B cell (primary cell): ENCODE results near the gene SAA4.

Source experiments
- EZH2 ChIP-seq: IDR thresholded peaks from 2 replicates; pipeline ENCODE4 v1.6.1; 2012; ENCODE audit warnings: borderline replicate concordance, low read depth, mild to moderate bottlenecking, moderate library complexity, low read length; ENCODE audit not compliant: insufficient read depth, poor library complexity, severe bottlenecking
- TF ChIP-seq, protein P1 (sequence below): fragments of 200-600 bp; IDR thresholded peaks from one replicate; pipeline ENCODE4 v1.8.0; 2022; ENCODE audit warnings: antibody characterized with exemption, mild to moderate bottlenecking

DNA sequence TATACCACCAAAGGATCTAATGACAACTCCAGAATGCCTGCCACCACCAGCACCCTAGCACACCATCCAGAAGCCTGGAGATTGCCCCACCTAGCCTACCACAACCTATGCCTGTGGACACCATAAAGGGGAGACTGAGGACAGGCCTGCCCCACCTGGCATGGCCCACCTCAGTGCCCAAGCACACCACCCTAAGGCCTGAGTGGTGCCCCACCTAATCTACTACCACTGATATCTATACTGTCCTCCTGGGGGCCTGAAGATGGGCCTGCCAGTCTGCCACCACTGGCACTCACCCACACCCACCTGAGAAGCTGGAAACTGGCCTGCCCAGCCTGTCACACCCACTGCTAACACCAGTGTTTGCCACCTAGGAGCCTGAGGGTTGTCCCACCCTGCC lies 31.8 kb downstream of the SAA4 start:
- TF ChIP-seq, protein P1, sequence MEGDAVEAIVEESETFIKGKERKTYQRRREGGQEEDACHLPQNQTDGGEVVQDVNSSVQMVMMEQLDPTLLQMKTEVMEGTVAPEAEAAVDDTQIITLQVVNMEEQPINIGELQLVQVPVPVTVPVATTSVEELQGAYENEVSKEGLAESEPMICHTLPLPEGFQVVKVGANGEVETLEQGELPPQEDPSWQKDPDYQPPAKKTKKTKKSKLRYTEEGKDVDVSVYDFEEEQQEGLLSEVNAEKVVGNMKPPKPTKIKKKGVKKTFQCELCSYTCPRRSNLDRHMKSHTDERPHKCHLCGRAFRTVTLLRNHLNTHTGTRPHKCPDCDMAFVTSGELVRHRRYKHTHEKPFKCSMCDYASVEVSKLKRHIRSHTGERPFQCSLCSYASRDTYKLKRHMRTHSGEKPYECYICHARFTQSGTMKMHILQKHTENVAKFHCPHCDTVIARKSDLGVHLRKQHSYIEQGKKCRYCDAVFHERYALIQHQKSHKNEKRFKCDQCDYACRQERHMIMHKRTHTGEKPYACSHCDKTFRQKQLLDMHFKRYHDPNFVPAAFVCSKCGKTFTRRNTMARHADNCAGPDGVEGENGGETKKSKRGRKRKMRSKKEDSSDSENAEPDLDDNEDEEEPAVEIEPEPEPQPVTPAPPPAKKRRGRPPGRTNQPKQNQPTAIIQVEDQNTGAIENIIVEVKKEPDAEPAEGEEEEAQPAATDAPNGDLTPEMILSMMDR = no peak
- TF ChIP-seq EZH2 = no peak
